CD4-positive, alpha-beta T cell (primary cell): ENCODE results near the gene STK40. TPM values are rescaled to one million over a fixed set of nuclear protein-coding genes. Genes with fewer than 3 reads are reported as not detected.
A peak's percentile ranks its signal among the peaks of the same experiment; 100 is the strongest.

Experiments used
- ATAC-seq: fragments of 200-7000 bp; cut with Tn5 transposase; one replicate; pipeline ENCODE4 v1.10.0; 2022; ENCODE audit warnings: mild to moderate bottlenecking; ENCODE audit not compliant: poor library complexity
- CTCF ChIA-PET: fragments of 350-600 bp; sonication (Branson Sonifier 250); formaldehyde crosslinking; loops from one replicate; lab custom pipeline; 2021; ENCODE audit warnings: antibody characterized with exemption, inconsistent platforms; lab: Charles Lee
- POLR2A ChIA-PET: fragments of 350-600 bp; sonication (Branson Sonifier 250); formaldehyde crosslinking; loops from one replicate; lab custom pipeline; 2021; ENCODE audit warnings: antibody characterized with exemption, inconsistent platforms; lab: Charles Lee
- DNase-seq, 14 experiments: peaks; one replicate each; pipeline ENCODE4 v3.0.0-alpha.2; 2013 to 2020; ENCODE audit warnings: mixed read lengths in 2 of 14
- H3K27ac ChIP-seq, 2 donors: one replicate each; pipeline versions ENCODE4 v1.5.1 to v1.7.0; 2013; ENCODE audit warnings: low read length in 2 of 2, low read depth in 1 of 2, mild to moderate bottlenecking in 1 of 2
- H3K27me3 ChIP-seq, 2 experiments: 1 replicate in 1 of 2; 2 replicates in 1 of 2; pipeline versions ENCODE4 v1.6.1 to v1.7.0; 2013; ENCODE audit warnings: low read length in 2 of 2, control low read depth in 1 of 2, mild to moderate bottlenecking in 1 of 2, moderate library complexity in 1 of 2; ENCODE audit not compliant: insufficient read depth in 2 of 2, control insufficient read depth in 1 of 2
- H3K36me3 ChIP-seq: one replicate; pipeline ENCODE4 v1.6.1; 2013; ENCODE audit warnings: low read length, control low read depth; ENCODE audit not compliant: insufficient read depth
- H3K4me1 ChIP-seq: one replicate; pipeline ENCODE4 v1.6.1; 2013; ENCODE audit warnings: low read length, control low read depth; ENCODE audit not compliant: insufficient read depth
- H3K4me3 ChIP-seq: one replicate; pipeline ENCODE4 v1.5.1; 2013; ENCODE audit warnings: mild to moderate bottlenecking, low read length, moderate library complexity
- H3K9me3 ChIP-seq, 2 experiments: 1 replicate in 1 of 2; 2 replicates in 1 of 2; pipeline versions ENCODE4 v1.6.1 to v1.7.0; 2013; ENCODE audit warnings: low read length in 2 of 2, mild to moderate bottlenecking in 2 of 2, control low read depth in 1 of 2, moderate library complexity in 1 of 2; ENCODE audit not compliant: control insufficient read depth in 1 of 2, insufficient read depth in 1 of 2
- H3K27ac Mint-ChIP-seq: one replicate; pipeline ENCODE4 v1.8.0; 2020; ENCODE audit warnings: mixed read lengths
- H3K27me3 Mint-ChIP-seq: one replicate; pipeline ENCODE4 v1.8.0; 2021; ENCODE audit warnings: mixed read lengths
- H3K36me3 Mint-ChIP-seq: one replicate; pipeline ENCODE4 v1.8.0; 2021; ENCODE audit warnings: low read depth, mixed read lengths
- H3K4me1 Mint-ChIP-seq: one replicate; pipeline ENCODE4 v1.8.0; 2021; ENCODE audit warnings: low read depth, mixed read lengths
- H3K4me3 Mint-ChIP-seq: one replicate; pipeline ENCODE4 v1.8.0; 2020; ENCODE audit warnings: mild to moderate bottlenecking, mixed read lengths
- H3K9me3 Mint-ChIP-seq: one replicate; pipeline ENCODE4 v1.8.0; 2020; ENCODE audit warnings: mixed read lengths
- intact Hi-C, 2 experiments: fragments of 100-400 bp; cut with DNase I in 1 of 2; cut with micrococcal nuclease in 1 of 2; formaldehyde crosslinking; loops; one replicate each; pipeline versions ENCODE4 v1.15.1 to v1.9.0; 2023 to 2025; cut with DNase I, micrococcal nuclease
- total RNA-seq, 174 experiments: library from RNA in 2 of 174; stranded (reverse) in 2 of 174; gene quantifications; one replicate each; pipeline ENCODE4 v1.2.3 and lab custom pipeline; 2021 to 2026
- TF ChIP-seq, protein P1 (sequence below): fragments of 200-600 bp; IDR thresholded peaks from one replicate; pipeline ENCODE4 v1.8.0; 2022; ENCODE audit warnings: antibody characterized with exemption, mild to moderate bottlenecking

STK40 gene
- total RNA-seq, 2 experiments from 2014 or later = 17.8 to 20.7 TPM

DNA sequence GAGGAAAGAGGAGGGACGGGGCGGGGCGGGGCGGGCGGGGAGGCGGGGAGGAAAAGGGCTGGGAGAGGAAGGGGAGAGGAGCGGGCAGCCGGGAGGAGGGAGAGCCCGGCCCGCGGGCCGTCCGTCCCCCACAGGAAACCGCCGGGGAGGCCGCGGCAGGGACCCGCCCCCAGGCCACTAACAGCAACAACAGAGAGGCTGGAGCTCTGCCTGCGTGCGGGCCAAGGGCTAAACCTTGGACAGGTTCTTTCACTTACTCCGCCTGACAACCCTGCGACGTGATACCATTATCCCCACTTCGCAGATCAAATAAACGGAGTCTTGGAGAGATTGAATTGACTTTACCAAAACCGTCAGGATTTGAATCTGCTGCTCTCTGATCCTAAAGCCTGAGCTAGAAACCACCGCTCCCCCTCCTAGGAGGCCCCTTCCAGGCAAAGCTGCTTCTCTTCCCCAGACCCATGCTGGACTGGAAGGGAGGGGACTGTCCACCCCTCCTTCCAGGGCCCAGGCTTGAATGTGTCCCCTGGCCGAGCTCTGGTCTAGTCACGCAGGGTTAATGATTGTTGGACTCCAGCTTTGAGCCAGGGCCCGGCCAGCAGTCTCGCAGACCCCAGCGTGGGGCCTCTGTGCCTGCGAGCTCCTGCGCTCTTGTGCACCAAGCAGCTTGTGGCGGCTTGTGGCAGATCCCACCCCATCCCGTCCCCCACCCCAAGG is 61.9 kb downstream of the STK40 start, which contains the start of gene EVA1B:
EVA1B (minus strand) TSS at position 10 of the 717 bp plus-strand sequence. CDS start 608 bp downstream, outside the sequence.
- Histone ChIP-seq H3K4me3 (peak within 1 kb of the TSS; percentile 61), H3K4me1 (peaks cover 42% of the 10 kb centered on the region), H3K27ac (no peak within 1 kb of the TSS), H3K27me3 (no peaks in the 10 kb centered on the region), H3K36me3 (no peaks in the 10 kb centered on the region), H3K9me3 (no peaks in the 10 kb centered on the region)
- Mint-ChIP-seq H3K9me3 (no peaks in the 10 kb centered on the region), H3K4me1 (peaks cover 30% of the 10 kb centered on the region), H3K27me3 (no peaks in the 10 kb centered on the region), H3K4me3 (peak within 1 kb of the TSS; percentile 85), H3K27ac (no peak within 1 kb of the TSS), H3K36me3 (no peaks in the 10 kb centered on the region)
- ChIA-PET CTCF (interaction anchor here (0.6 to 2.0 kb wide), 3 partner anchors 18 to 63 kb away, joined by 3 to 7 read pairs (median 5); partner anchors contain the start of gene SH3D21), POLR2A (interaction anchor here (0.6 to 3.1 kb wide), 6 partner anchors 17 to 100 kb away, joined by 3 to 19 read pairs (median 6); partner anchors contain the start of genes LSM10 and SH3D21)
- TF ChIP-seq, protein P1, sequence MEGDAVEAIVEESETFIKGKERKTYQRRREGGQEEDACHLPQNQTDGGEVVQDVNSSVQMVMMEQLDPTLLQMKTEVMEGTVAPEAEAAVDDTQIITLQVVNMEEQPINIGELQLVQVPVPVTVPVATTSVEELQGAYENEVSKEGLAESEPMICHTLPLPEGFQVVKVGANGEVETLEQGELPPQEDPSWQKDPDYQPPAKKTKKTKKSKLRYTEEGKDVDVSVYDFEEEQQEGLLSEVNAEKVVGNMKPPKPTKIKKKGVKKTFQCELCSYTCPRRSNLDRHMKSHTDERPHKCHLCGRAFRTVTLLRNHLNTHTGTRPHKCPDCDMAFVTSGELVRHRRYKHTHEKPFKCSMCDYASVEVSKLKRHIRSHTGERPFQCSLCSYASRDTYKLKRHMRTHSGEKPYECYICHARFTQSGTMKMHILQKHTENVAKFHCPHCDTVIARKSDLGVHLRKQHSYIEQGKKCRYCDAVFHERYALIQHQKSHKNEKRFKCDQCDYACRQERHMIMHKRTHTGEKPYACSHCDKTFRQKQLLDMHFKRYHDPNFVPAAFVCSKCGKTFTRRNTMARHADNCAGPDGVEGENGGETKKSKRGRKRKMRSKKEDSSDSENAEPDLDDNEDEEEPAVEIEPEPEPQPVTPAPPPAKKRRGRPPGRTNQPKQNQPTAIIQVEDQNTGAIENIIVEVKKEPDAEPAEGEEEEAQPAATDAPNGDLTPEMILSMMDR = no peak
- DNase-seq (peak in 9 of 14 experiments; percentile 26 to 69 (median 49)), ATAC-seq (peak; percentile 20)
- intact Hi-C loops = loop anchor here in 1 of 2 experiments (5.0 kb wide), 1 partner anchor 44 kb away; no protein-coding TSS in a partner anchor

DNA sequence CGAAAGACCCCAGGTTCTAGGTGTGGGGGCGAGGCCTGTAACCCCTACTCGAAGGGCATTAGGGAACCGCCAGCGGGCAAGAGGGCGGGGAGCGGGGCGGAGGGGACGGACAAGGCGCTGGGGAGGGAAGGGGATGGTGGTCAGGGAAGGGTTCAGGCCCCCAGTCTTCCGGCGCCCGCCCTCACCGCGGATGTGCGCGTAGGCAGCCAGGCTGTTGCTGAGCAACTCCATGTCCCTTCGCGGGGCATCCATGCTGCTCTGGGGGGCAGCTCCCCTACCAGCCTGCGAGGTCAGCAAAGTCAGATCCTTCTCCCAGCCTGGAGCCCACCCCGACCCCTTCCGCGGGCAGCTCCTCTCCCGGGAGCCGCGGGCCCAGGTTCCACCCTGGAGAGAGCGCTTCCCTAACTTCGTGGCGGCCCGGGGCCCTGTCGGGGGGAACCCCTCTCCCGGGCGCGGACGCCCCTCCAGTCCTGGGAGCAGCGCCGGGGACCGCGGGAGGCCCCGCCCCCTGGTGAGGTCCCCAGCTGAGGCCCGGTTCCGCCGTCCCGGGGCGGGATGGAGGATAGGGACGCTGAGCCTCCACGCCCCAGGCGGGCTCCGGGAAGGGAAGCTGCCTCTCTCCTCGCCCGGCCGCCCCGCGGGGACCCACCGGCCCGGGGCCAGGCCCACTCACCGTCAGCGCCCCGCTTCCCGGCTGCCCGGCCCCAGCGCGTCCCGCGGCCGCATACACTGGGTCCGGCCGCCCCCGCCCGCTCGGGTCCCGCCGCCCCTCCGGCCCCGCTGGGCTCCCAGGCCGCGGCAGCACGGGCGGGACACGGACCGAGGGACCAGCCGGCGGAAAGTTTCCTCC is 62.7 kb downstream of the STK40 start:
- TF ChIP-seq, protein P1 = no peak
- Mint-ChIP-seq H3K4me1 (peaks cover 30% of the 10 kb centered on the region), H3K27me3 (no peaks in the 10 kb centered on the region), H3K9me3 (no peaks in the 10 kb centered on the region), H3K36me3 (no peaks in the 10 kb centered on the region), H3K4me3 (peak overlapping the region; percentile 82), H3K27ac (no peak overlapping the region)
- Histone ChIP-seq H3K27me3 (no peaks in the 10 kb centered on the region), H3K9me3 (no peaks in the 10 kb centered on the region), H3K27ac (no peak overlapping the region), H3K36me3 (no peaks in the 10 kb centered on the region), H3K4me1 (peaks cover 42% of the 10 kb centered on the region), H3K4me3 (peak overlapping the region; percentile 61)
- peak in 6 of 14 experiments; percentile 16 to 60 (median 35) for DNase-seq
- intact Hi-C loops = loop anchor here in 1 of 2 experiments (5.0 kb wide), 1 partner anchor 44 kb away; no protein-coding TSS in a partner anchor
- ATAC-seq = peak; percentile 40
- ChIA-PET POLR2A (interaction anchor here (1.4 to 3.1 kb wide), 5 partner anchors 16 to 99 kb away, joined by 6 to 19 read pairs (median 6); partner anchors contain the start of genes LSM10, SH3D21 and THRAP3), CTCF (interaction anchor here (1.6 kb wide), 1 partner anchor 17 kb away, joined by 5 read pairs; the partner anchor contains the start of gene SH3D21)
